Stomach (tissue), 4 donors: ENCODE measurements around the gene RNF151.

Source experiments
- CTCF ChIP-seq, 7 experiments: fragments of 450-650 bp in 4 of 7; fragments of 200-600 bp in 3 of 7; sonication (generic) in 3 of 7; IDR thresholded peaks; one replicate each; pipeline ENCODE4 v1.5.1; 2016 to 2019; ENCODE audit warnings: antibody characterized with exemption in 7 of 7, control low read depth in 2 of 7, mild to moderate bottlenecking in 1 of 7
- POLR2AphosphoS5 ChIP-seq, 3 donors: sonication (generic); formaldehyde crosslinking; IDR thresholded peaks; one replicate each; pipeline ENCODE4 v1.6.1; 2016; ENCODE audit warnings: antibody characterized with exemption in 3 of 3

GRCh38 chr16:1983544-1984346, 17.1 kb downstream of the RNF151 start, which contains the start of gene GFER:
- TF ChIP-seq CTCF (IDR thresholded peaks at IDR 0.05) (peak in 2 of 7 experiments; percentile 26 to 31), POLR2AphosphoS5 (IDR thresholded peaks at IDR 0.05) (peak in 2 of 3 donors; percentile 55 to 75)
